ENCODE results near the gene GIGYF2.
"Not testable (repeated sequence)": the region's sequence is repeated elsewhere in the genome, so short reads cannot be mapped to it uniquely, and the experiment has no call there.

GIGYF2 gene

DNA sequence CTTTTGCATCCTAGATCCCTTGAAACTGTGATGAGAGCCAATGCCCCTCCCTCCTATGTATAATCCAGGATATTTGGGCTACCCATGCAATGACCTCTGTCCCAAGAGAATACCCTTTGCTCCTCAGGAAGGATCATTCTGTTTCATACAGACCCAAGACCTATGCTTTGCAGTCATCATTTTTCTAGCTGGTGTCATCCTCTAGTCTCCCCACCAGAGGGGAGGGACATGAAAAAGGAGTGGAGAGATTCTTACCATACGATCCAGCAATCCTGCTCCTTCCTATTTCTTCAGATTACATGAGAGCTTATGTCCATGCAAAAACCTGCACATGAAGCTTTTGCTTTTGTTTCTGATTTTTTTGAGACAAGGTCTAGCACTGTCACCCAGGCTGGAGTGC is 13.8 kb upstream of the GIGYF2 start:
- no peak overlapping the region for H3K4me3 ChIP-seq (ENCODE audit: low read depth, low read length)
- H3K27ac ChIP-seq, result no peak overlapping the region
- no peaks in the 10 kb centered on the region for H3K36me3 ChIP-seq (replicated peaks)
- H3K27me3 ChIP-seq (replicated peaks), result no peaks in the 10 kb centered on the region
- no peak for DNase-seq
- TF ChIP-seq, protein P1, sequence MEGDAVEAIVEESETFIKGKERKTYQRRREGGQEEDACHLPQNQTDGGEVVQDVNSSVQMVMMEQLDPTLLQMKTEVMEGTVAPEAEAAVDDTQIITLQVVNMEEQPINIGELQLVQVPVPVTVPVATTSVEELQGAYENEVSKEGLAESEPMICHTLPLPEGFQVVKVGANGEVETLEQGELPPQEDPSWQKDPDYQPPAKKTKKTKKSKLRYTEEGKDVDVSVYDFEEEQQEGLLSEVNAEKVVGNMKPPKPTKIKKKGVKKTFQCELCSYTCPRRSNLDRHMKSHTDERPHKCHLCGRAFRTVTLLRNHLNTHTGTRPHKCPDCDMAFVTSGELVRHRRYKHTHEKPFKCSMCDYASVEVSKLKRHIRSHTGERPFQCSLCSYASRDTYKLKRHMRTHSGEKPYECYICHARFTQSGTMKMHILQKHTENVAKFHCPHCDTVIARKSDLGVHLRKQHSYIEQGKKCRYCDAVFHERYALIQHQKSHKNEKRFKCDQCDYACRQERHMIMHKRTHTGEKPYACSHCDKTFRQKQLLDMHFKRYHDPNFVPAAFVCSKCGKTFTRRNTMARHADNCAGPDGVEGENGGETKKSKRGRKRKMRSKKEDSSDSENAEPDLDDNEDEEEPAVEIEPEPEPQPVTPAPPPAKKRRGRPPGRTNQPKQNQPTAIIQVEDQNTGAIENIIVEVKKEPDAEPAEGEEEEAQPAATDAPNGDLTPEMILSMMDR (IDR thresholded peaks at IDR 0.05; ENCODE audit: low read depth, low read length, missing control alignments), result peak; percentile 18
- in situ Hi-C loops (cut with HindIII; ENCODE audit: low pct_ligation_motif_present, low sequenced_read_pairs), result no loop called here

DNA sequence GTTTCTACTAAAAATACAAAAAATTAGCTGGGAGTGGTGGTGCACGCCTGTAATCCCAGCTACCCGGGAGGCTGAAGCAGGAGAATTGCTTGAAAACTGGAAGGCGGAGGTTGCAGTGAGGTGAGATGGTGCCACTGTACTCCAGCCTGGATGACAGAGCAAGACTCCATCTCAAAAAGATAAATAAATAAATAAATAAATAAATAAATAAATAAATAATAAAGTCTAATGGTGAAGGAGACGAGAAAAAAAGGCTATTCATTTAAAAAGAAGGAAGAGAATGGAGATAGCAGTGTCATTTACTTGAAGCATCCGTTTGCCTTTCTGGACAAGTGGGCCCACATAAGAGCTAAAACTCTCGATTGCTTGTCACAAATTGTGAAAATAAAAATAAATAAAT is 11.7 kb upstream of the GIGYF2 start:
- H3K27ac ChIP-seq; H3K27me3 ChIP-seq (replicated peaks); H3K4me3 ChIP-seq (ENCODE audit: low read depth, low read length); H3K36me3 ChIP-seq (replicated peaks); in situ Hi-C loops (cut with HindIII; ENCODE audit: low pct_ligation_motif_present, low sequenced_read_pairs); DNase-seq: not testable (repeated sequence)

DNA sequence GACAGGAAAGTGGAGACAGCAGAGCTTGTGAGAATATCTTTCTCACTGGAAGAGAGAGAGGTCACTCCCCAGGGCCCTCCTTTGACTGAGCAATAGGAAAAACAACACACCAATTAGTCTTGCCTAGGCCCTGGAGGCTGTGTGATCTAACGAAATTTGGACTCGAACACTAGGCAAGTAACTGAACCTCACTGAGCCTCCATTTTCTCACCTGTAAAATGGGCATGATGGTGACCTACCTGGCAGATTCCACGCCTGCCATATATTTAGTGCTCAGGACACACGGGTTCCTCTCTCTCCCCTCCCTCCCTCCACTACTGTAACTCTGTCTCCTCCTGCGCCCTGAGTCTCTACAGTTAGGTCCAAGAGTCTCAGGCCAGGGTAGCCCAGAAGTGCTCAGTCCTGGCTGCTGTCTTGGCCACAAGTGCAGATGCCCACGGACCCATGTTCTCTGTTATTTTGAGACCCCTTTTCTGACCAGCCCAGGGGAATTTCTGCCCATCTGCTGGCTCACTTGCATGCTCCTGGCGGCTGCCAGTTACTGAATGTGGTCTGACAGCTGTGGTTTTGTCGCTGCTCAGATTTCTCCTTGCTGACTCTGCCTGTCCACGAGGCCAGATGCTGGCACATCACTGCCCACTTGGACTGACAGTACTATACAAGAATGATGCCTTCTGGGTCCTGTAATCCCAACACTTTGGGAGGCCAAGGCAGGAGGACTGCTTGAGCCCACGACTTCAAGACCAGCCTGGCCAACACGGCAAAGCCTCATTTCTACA is 9.6 kb upstream of the GIGYF2 start:
- DNase-seq, result no peak
- Histone ChIP-seq H3K27ac (no peak overlapping the region), H3K4me3 (ENCODE audit: low read depth, low read length) (no peak overlapping the region), H3K36me3 (replicated peaks) (no peaks in the 10 kb centered on the region), H3K27me3 (replicated peaks) (no peaks in the 10 kb centered on the region)
- TF ChIP-seq, protein P1 (IDR thresholded peaks at IDR 0.05; ENCODE audit: low read depth, low read length, missing control alignments), result no peak
- in situ Hi-C loops (cut with HindIII; ENCODE audit: low pct_ligation_motif_present, low sequenced_read_pairs), result no loop called here

DNA sequence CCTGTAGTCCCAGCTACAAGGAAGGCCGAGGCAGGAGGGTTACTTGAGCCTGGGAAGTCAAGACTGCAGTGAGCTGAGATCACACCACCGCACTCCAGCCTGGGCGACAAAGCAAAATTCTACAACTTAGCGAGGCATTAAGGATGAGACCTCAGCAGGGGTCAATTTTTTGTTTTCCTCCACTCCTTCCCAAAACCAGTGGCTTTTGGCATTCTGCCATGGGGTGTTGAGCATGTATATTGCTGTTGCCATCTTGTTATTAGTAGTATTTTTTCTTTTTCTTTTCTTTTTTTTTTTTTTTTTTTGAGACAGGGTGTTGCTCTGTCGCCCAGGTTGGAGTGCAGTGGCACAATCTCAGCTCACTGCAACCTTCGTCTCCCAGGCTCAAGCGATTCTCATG is 8.9 kb upstream of the GIGYF2 start:
- no peak overlapping the region for H3K27ac ChIP-seq
- H3K27me3 ChIP-seq (replicated peaks), result no peaks in the 10 kb centered on the region
- no peak for DNase-seq
- in situ Hi-C loops (cut with HindIII; ENCODE audit: low pct_ligation_motif_present, low sequenced_read_pairs), result no loop called here
- TF ChIP-seq, protein P1 (IDR thresholded peaks at IDR 0.05; ENCODE audit: low read depth, low read length, missing control alignments), result no peak
- H3K36me3 ChIP-seq (replicated peaks), result no peaks in the 10 kb centered on the region
- no peak overlapping the region for H3K4me3 ChIP-seq (ENCODE audit: low read depth, low read length)

DNA sequence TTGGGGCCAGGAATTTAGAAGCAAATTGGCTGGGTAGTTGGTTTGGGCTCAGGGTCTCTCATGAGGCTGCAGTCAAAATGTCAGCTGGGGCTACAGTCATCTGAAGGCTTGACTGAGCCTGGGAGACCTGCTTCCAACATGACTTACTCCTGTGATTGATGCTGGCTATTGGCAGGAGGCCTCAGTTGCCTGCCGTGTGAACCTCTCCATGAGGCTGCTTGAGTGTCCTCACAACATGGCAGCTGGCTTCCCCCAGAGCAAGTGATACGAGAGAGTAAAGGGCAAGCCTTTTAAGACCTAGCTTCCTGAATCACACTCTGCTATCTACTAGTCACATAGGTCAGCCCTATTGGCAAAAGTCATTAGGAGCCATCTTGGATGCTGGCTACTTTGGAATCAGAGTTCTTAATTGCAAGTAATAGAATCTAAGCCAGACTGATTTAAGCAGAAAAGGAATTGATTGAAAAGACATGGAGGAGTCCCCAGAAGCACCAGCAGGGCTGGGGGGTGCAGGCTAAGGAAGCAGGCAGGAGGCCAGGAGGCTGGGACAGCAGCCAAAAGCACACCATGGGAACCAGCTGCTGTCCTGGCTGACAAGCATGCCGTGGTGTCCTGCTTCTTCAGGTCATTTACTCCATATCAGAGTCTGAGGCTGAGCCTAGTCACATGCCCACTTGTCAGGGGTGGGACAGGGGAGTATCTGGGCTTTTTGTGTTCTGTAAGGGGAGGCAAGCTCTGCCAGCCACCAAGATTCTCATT is 7.8 kb upstream of the GIGYF2 start:
- TF ChIP-seq, protein P1 (IDR thresholded peaks at IDR 0.05; ENCODE audit: low read depth, low read length, missing control alignments), result no peak
- no peaks in the 10 kb centered on the region for H3K36me3 ChIP-seq (replicated peaks)
- no peaks in the 10 kb centered on the region for H3K27me3 ChIP-seq (replicated peaks)
- no peak overlapping the region for H3K4me3 ChIP-seq (ENCODE audit: low read depth, low read length)
- no peak overlapping the region for H3K27ac ChIP-seq
- peak; percentile 48 for DNase-seq
- in situ Hi-C loops (cut with HindIII; ENCODE audit: low pct_ligation_motif_present, low sequenced_read_pairs), result no loop called here

DNA sequence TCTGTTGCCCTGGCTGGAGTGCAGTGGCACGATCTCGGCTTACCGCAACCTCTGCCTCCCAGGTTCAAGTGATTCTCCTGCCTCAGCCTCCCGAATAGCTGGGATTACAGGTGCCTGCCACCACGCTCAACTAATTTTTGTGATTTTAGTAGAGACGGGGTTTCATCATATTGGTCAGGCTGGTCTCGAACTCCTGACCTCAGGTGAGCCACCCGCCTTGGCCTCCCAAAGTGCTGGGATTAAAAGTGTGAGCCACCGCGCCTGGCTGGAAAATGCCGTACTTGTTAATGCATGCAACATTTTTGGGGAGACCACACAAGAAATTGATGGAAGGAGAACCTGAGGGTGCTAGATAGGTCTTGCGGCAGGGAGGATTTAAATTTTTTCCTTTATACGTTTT is 6.0 kb upstream of the GIGYF2 start:
- H3K36me3 ChIP-seq (replicated peaks); in situ Hi-C loops (cut with HindIII; ENCODE audit: low pct_ligation_motif_present, low sequenced_read_pairs); H3K4me3 ChIP-seq (ENCODE audit: low read depth, low read length); DNase-seq; H3K27ac ChIP-seq; H3K27me3 ChIP-seq (replicated peaks): not testable (repeated sequence)

Data from brain microvascular endothelial cell (primary cell).